K562 (cell line): ENCODE results near the gene ORMDL2. TPM values are rescaled to one million over a fixed set of nuclear protein-coding genes. Genes with fewer than 3 reads are reported as not detected.

Source experiments
- EP400 ChIP-seq: fragments of 450-650 bp; IDR thresholded peaks from 2 replicates; pipeline ENCODE4 v1.6.1; 2017; ENCODE audit warnings: antibody characterized with exemption, mild to moderate bottlenecking, moderate library complexity
- ETV5 ChIP-seq: sonication (generic); formaldehyde crosslinking; IDR thresholded peaks from 2 replicates; pipeline ENCODE4 v1.4.0; 2020; ENCODE audit warnings: low read depth, mild to moderate bottlenecking, missing genetic modification reagents
- HEY1 ChIP-seq: fragments of 250-450 bp; sonication (Bioruptor Pico); IDR thresholded peaks from 2 replicates; pipeline ENCODE4 v1.5.0; 2020; ENCODE audit warnings: mild to moderate bottlenecking, moderate library complexity, borderline replicate concordance
- HLTF ChIP-seq: fragments of 450-650 bp; IDR thresholded peaks from 2 replicates; pipeline ENCODE4 v1.6.1; 2016
- HOMEZ ChIP-seq: fragments of 250-450 bp; sonication (Bioruptor Pico); IDR thresholded peaks from 2 replicates; pipeline ENCODE4 v1.4.0; 2020; ENCODE audit warnings: mild to moderate bottlenecking, moderate library complexity
- L3MBTL2 ChIP-seq: fragments of 450-650 bp; IDR thresholded peaks from 2 replicates; pipeline ENCODE4 v1.6.1; 2016; ENCODE audit warnings: mild to moderate bottlenecking, moderate library complexity
- LCOR ChIP-seq: sonication (generic); formaldehyde crosslinking; IDR thresholded peaks from 2 replicates; pipeline ENCODE4 v1.8.0; 2022; ENCODE audit warnings: mild to moderate bottlenecking, missing genetic modification reagents
- MAZ ChIP-seq, 2 experiments: fragments of 450-650 bp in 1 of 2; sonication (generic) in 1 of 2; formaldehyde crosslinking; IDR thresholded peaks in 1 of 2; conservative IDR thresholded peaks in 1 of 2; 2 replicates each; pipeline versions ENCODE4 v1.4.0 to v1.5.0; 2020; ENCODE audit warnings: mild to moderate bottlenecking in 1 of 2, missing genetic modification reagents in 1 of 2
- MBD2 ChIP-seq: sonication (generic); IDR thresholded peaks from 2 replicates; pipeline ENCODE4 v1.6.1; 2016; ENCODE audit warnings: low read depth, borderline replicate concordance
- PHF8 ChIP-seq: fragments of 200-600 bp; sonication (generic); IDR thresholded peaks from 2 replicates; pipeline ENCODE4 v1.6.1; 2012; ENCODE audit warnings: mixed run types, mild to moderate bottlenecking, inconsistent platforms, low read length, moderate library complexity, borderline replicate concordance
- RBM17 ChIP-seq: fragments of 200-400 bp; formaldehyde crosslinking; IDR thresholded peaks from 2 replicates; pipeline ENCODE4 v1.6.1; 2017; ENCODE audit warnings: low read depth, mild to moderate bottlenecking, low read length, borderline replicate concordance
- SIN3B ChIP-seq: fragments of 450-650 bp; IDR thresholded peaks from 2 replicates; pipeline ENCODE4 v1.6.1; 2017; ENCODE audit warnings: low read depth, mild to moderate bottlenecking, moderate library complexity
- TAF9B ChIP-seq: fragments of 450-650 bp; IDR thresholded peaks from 2 replicates; pipeline ENCODE4 v1.6.1; 2018; ENCODE audit warnings: mild to moderate bottlenecking; ENCODE audit not compliant: partially characterized antibody
- TBP ChIP-seq: optimal IDR thresholded peaks from 2 replicates; pipeline ENCODE3; 2011; ENCODE audit warnings: low read depth, low read length, improper control_type of control experiment
- THAP12 ChIP-seq: fragments of 250-450 bp; sonication (Bioruptor Pico); IDR thresholded peaks from 2 replicates; pipeline ENCODE4 v1.9.0; 2021; ENCODE audit warnings: mild to moderate bottlenecking, inconsistent platforms
- U2AF2 ChIP-seq: fragments of 200-400 bp; formaldehyde crosslinking; optimal IDR thresholded peaks from 2 replicates; pipeline ENCODE3; 2017; ENCODE audit warnings: low read depth, mild to moderate bottlenecking, low read length
- YY1 ChIP-seq, 3 experiments: IDR thresholded peaks; 2 replicates each; pipeline ENCODE4 v1.6.1; 2011; ENCODE audit warnings: low read length in 2 of 3, mild to moderate bottlenecking in 2 of 3, moderate library complexity in 2 of 3, borderline replicate concordance in 1 of 3, control low read depth in 1 of 3, low read depth in 1 of 3; ENCODE audit not compliant: insufficient read depth in 3 of 3, insufficient replicate concordance in 2 of 3, control insufficient read depth in 1 of 3, insufficient read length in 1 of 3; ENCODE audit errors: extremely low read depth in 1 of 3
- ZC3H11A ChIP-seq: IDR thresholded peaks from 2 replicates; pipeline ENCODE4 v1.6.1; 2012; ENCODE audit warnings: low read depth, low read length, improper control_type of control experiment
- ZNF224 ChIP-seq: sonication (generic); formaldehyde crosslinking; IDR thresholded peaks from 2 replicates; pipeline ENCODE4 v1.8.0; 2022; ENCODE audit warnings: mild to moderate bottlenecking, missing genetic modification reagents
- polyA plus RNA-seq, 8 experiments: library from polyadenylated mRNA; depleted of rRNA in 4 of 8; stranded (reverse) in 5 of 8; unstranded in 3 of 8; fragments of >200 nt; fragmentation: Nextera tagmentation in 2 of 8; fragmentation: Illumina TruSeq in 1 of 8; extraction: Ambion mirVana in 2 of 8; extraction: Trizol in 1 of 8; gene quantifications; 2 replicates each; pipeline versions ENCODE4 v1.2.1 to v1.2.3, GENCODE V29; 2011 to 2014; ENCODE audit warnings: inconsistent platforms in 1 of 8, missing spikeins in 1 of 8
- total RNA-seq, 7 experiments: library from RNA; depleted of rRNA in 6 of 7; stranded (reverse); fragments of >200 nt in 6 of 7; fragmentation: Illumina TruSeq in 2 of 7; extraction: Trizol in 2 of 7; gene quantifications; 2 replicates each; pipeline versions ENCODE4 v1.2.1 to v1.2.3, GENCODE V29; 2011 to 2021; ENCODE audit warnings: low replicate concordance in 1 of 7
- TF ChIP-seq, protein P1 (sequence below): fragments of 250-450 bp; sonication (Bioruptor Pico); IDR thresholded peaks from 2 replicates; pipeline ENCODE4 v1.8.0; 2022; ENCODE audit warnings: inconsistent platforms, mild to moderate bottlenecking, moderate library complexity, borderline replicate concordance
- TF ChIP-seq, protein P2 (sequence below): IDR thresholded peaks from 2 replicates; pipeline ENCODE4 v1.6.1; 2012; ENCODE audit warnings: low read depth, low read length, improper control_type of control experiment, borderline replicate concordance

The ORMDL2 gene
- total and polyA plus RNA-seq, 9 of the 15 experiments (the other 6 are each of a cell fraction or from before 2014, with no cell fraction given), result 9.9 to 113 (median 34.4) TPM

GRCh38 chr12:55829967-55830600 is 12.2 kb downstream of the ORMDL2 start (continued):
- TF ChIP-seq HOMEZ (CRISPR knock-in tag), result no peak
- TF ChIP-seq LCOR (CRISPR knock-in tag), result peak; percentile 47; the same call in 1 of the 2 replicates
- no peak; the same call in 1 of the 2 replicates for TF ChIP-seq MBD2
- TF ChIP-seq TAF9B, result no peak
- no peak for TF ChIP-seq U2AF2
- TF ChIP-seq RBM17, result no peak
- no peak for TF ChIP-seq SIN3B
- TF ChIP-seq L3MBTL2, result no peak
- TF ChIP-seq, protein P1, sequence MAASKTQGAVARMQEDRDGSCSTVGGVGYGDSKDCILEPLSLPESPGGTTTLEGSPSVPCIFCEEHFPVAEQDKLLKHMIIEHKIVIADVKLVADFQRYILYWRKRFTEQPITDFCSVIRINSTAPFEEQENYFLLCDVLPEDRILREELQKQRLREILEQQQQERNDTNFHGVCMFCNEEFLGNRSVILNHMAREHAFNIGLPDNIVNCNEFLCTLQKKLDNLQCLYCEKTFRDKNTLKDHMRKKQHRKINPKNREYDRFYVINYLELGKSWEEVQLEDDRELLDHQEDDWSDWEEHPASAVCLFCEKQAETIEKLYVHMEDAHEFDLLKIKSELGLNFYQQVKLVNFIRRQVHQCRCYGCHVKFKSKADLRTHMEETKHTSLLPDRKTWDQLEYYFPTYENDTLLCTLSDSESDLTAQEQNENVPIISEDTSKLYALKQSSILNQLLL, result no peak
- no peak for TF ChIP-seq ZC3H11A
- TF ChIP-seq MAZ (CRISPR knock-in tag; conservative IDR thresholded peaks at IDR 0.05 in 1 of 2, IDR thresholded peaks at IDR 0.05 in 1 of 2), result peak; percentile 6 to 68; a peak in 1 of 4 replicates
- no peak for TF ChIP-seq ETV5 (CRISPR knock-in tag)
- TF ChIP-seq, protein P2, sequence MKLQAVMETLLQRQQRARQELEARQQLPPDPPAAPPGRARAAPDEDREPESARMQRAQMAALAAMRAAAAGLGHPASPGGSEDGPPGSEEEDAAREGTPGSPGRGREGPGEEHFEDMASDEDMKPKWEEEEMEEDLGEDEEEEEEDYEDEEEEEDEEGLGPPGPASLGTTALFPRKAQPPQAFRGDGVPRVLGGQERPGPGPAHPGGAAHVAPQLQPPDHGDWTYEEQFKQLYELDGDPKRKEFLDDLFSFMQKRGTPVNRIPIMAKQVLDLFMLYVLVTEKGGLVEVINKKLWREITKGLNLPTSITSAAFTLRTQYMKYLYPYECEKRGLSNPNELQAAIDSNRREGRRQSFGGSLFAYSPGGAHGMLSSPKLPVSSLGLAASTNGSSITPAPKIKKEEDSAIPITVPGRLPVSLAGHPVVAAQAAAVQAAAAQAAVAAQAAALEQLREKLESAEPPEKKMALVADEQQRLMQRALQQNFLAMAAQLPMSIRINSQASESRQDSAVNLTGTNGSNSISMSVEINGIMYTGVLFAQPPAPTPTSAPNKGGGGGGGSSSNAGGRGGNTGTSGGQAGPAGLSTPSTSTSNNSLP, result no peak
- TF ChIP-seq HEY1 (CRISPR knock-in tag), result no peak
- TF ChIP-seq TBP, result no peak
- no peak for TF ChIP-seq EP400
- TF ChIP-seq PHF8, result peak; percentile 23; the same call in 1 of the 2 replicates
- TF ChIP-seq YY1 (IDR thresholded peaks at IDR 0.05; ENCODE audit: borderline replicate concordance in 1 of 3, control insufficient read depth in 1 of 3, extremely low read depth in 1 of 3, insufficient read depth in 3 of 3, insufficient read length in 1 of 3, insufficient replicate concordance in 2 of 3, low read depth in 1 of 3, low read length in 2 of 3), result no peak
- TF ChIP-seq HLTF, result no peak
- TF ChIP-seq THAP12, result no peak
- TF ChIP-seq ZNF224 (CRISPR knock-in tag), result no peak
